Measurements from ENCODE around the gene PRKACA.
"Not testable (repeated sequence)": the region's sequence is repeated elsewhere in the genome, so short reads cannot be mapped to it uniquely, and the experiment has no call there.

PRKACA gene

DNA sequence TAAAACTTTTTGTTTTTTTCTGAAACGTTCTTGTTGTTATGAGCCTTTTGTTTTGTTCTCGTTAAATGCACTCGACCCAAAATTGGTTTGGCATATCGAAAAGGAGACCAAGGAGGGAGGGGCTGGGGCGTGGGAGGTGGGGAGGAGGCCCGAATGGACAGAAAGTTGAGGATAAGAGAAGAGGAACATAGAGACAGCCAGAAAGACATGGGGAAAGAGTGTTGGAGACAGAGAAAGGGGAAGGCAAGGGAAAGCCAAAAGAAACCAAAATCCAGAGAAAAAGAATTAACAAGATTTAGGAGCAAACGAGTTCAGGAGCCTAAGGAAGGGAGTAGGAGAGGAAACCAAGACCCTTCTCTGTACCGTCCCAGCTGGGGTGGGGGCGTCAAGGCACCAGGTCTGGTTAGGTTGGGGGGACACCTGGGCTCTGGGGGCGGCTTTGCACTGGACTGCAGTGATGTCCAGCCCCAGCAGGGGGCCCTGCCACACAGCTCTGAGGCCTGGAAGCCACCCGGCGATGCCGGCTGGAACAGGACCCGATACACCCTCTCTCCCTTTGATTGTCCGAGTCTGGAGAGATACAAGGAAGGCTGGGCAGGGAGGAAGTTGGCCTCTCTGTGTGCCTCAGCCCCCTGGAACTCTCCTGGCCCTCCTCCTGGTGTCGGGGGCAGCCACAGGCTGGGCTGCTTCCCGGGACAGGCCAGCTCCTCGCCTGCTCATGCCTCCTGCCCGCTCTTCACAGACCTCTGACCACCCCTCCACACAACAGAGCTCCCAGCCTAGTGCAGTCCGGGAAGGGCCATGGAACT, 30.4 kb upstream of the PRKACA start:
- no peak for FAIRE-seq
- TF ChIP-seq, protein P1, sequence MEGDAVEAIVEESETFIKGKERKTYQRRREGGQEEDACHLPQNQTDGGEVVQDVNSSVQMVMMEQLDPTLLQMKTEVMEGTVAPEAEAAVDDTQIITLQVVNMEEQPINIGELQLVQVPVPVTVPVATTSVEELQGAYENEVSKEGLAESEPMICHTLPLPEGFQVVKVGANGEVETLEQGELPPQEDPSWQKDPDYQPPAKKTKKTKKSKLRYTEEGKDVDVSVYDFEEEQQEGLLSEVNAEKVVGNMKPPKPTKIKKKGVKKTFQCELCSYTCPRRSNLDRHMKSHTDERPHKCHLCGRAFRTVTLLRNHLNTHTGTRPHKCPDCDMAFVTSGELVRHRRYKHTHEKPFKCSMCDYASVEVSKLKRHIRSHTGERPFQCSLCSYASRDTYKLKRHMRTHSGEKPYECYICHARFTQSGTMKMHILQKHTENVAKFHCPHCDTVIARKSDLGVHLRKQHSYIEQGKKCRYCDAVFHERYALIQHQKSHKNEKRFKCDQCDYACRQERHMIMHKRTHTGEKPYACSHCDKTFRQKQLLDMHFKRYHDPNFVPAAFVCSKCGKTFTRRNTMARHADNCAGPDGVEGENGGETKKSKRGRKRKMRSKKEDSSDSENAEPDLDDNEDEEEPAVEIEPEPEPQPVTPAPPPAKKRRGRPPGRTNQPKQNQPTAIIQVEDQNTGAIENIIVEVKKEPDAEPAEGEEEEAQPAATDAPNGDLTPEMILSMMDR (IDR thresholded peaks at IDR 0.05; ENCODE audit: insufficient read depth, missing control alignments), result peak; percentile 44
- peak; percentile 82 for DNase-seq (ENCODE audit: insufficient read length, low spot score)

GRCh38 chr19:14146789-14147216, 29.2 kb upstream of the PRKACA start:
- TF ChIP-seq, protein P1 (IDR thresholded peaks at IDR 0.05; ENCODE audit: insufficient read depth, missing control alignments), result no peak
- DNase-seq (ENCODE audit: insufficient read length, low spot score) (no peak), FAIRE-seq (no peak)

- DNase-seq (ENCODE audit: insufficient read length, low spot score); FAIRE-seq: not testable (repeated sequence)
Measured at GRCh38 chr19:14146169-14146568, 28.6 kb upstream of the PRKACA start.

DNA sequence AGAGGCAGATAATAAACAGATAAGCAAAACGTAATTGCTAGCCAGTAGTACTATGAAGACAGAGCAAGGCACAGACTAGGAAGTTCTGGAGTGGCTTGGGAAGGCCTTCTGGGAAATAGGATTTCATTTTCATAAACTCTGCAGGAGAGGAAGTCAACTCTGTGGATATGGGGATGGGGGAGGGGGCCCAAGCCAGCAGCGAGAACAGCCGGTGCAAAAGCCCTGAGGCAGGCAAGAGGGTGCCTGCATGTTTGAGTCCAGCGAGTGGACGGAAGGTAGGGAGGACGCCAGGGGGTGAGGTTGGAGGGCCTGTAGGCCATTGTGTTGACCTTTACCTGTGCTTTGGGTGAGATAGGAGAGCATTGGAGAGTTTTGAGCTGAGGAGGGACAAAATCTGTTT, 27.8 kb upstream of the PRKACA start:
- FAIRE-seq, result no peak

DNA sequence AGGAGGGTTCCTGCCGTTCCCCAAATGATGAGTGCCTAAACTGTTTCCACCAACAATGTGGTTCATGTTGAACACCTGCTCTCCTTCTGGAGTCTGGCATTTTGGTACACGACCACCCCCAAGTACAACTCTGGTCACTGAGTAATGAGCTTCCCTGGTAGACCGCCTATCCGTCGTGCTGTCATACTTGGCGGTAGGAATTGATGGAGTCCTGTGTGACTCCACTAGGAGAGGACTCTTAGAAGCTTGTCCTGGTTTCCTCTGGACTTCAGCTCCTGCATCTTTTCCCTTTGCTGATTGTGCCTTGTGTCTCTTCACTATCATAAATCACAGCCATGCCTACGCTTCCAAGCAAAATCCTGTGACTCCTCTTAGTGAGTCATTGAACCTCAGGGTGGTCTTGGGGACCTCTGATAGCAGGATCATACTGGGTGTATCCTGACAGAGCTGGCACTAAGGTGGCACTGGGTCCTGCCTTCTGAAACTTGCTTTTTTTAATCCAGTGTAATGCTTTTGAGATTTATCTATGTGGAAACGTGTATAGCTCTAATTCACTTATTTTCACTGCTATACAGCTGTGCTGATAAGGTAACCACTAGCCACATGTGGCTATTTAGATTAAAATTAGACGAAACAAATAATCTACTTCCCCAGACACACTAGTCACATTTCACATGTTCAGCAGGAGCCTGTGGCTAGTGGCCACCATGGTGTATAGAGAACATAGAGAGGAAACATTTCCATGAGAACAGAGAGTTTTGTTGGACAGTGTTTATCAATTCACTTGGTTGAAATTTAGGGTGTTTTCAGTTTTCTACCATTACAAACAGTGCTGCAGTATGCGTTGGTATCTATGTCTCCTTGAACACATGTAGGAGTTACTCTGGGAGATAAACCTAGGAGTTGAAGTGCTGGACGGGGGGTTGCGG, 25.0 kb upstream of the PRKACA start:
- DNase-seq (ENCODE audit: insufficient read length, low spot score), result no peak
- TF ChIP-seq, protein P1 (IDR thresholded peaks at IDR 0.05; ENCODE audit: insufficient read depth, missing control alignments), result no peak
- no peak for FAIRE-seq

More for the DNA sequence above, 27.8 kb upstream of the PRKACA start:
- DNase-seq (ENCODE audit: insufficient read length, low spot score), result no peak
- TF ChIP-seq, protein P1 (IDR thresholded peaks at IDR 0.05; ENCODE audit: insufficient read depth, missing control alignments), result no peak

GRCh38 chr19:14141041-14141440, 23.5 kb upstream of the PRKACA start:
- TF ChIP-seq, protein P1 (IDR thresholded peaks at IDR 0.05; ENCODE audit: insufficient read depth, missing control alignments), result no peak
- no peak for DNase-seq (ENCODE audit: insufficient read length, low spot score)
- FAIRE-seq, result no peak

DNA sequence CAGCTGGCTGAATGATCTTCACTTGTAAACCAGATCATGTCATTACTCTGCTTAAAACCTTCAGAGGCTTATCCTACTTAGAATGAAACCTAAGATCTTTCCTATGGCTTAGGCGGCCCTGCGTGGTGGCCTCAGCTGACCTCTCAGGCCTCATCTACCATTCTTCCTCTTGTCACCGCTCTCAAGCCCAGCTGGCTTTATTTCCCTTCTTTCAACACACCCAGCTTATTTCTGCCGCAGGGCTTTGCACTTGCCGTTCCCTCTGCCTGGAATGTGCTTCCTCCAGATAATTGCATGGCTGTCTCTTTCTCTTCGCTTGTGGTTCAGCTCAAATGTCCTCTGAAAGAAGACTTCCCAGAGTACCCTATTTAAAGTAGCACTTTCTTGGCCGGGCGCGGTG, 22.4 kb upstream of the PRKACA start:
- DNase-seq (ENCODE audit: insufficient read length, low spot score) (peak; percentile 74), FAIRE-seq (peak; percentile 87)
- TF ChIP-seq, protein P1 (IDR thresholded peaks at IDR 0.05; ENCODE audit: insufficient read depth, missing control alignments), result no peak
